OCI-LY3 (cell line): ENCODE results near the gene DRD2.

Experiments
- H2AFZ ChIP-seq: fragments of 200-600, 300-600 bp; shearing (Covaris generic); 2 replicates; pipeline ENCODE4 v1.6.0; 2014; ENCODE audit warnings: antibody characterized with exemption, low read depth, low read length
- H3K27ac ChIP-seq: fragments of 200-600, 300-600 bp; sonication (generic); 2 replicates; pipeline ENCODE4 v1.5.1; 2014; ENCODE audit warnings: mild to moderate bottlenecking, low read length, moderate library complexity, mixed read lengths
- H3K27me3 ChIP-seq: fragments of 200-600, 300-600 bp; sonication (generic); 2 replicates; pipeline ENCODE4 v1.6.1; 2014; ENCODE audit warnings: low read depth, low read length, mixed read lengths
- H3K36me3 ChIP-seq: fragments of 200-600, 300-600 bp; sonication (generic); replicated peaks from 2 replicates; pipeline ENCODE3; 2014; ENCODE audit warnings: low read depth, low read length, mixed read lengths
- H3K4me1 ChIP-seq: fragments of 300-600, 200-600 bp; sonication (generic); 2 replicates; pipeline ENCODE4 v1.6.1; 2014; ENCODE audit warnings: low read length, mixed read lengths
- H3K4me2 ChIP-seq: fragments of 200-600, 300-600 bp; sonication (generic); 2 replicates; pipeline ENCODE4 v1.6.1; 2014; ENCODE audit warnings: low read length, mixed read lengths
- H3K4me3 ChIP-seq: fragments of 300-600, 200-600 bp; sonication (generic); 2 replicates; pipeline ENCODE4 v1.5.1; 2014; ENCODE audit warnings: antibody characterized with exemption, mild to moderate bottlenecking, low read length, moderate library complexity
- H3K79me2 ChIP-seq: fragments of 300-600, 200-600 bp; shearing (Covaris generic); 2 replicates; pipeline ENCODE4 v1.6.1; 2014; ENCODE audit warnings: mild to moderate bottlenecking, low read length, mixed read lengths
- H3K9ac ChIP-seq: fragments of 300-600, 200-600 bp; shearing (Covaris generic); 2 replicates; pipeline ENCODE4 v1.6.0; 2014; ENCODE audit warnings: mild to moderate bottlenecking, low read length, moderate library complexity
- H3K9me3 ChIP-seq: fragments of 200-600, 300-600 bp; shearing (Covaris generic); 2 replicates; pipeline ENCODE4 v1.6.1; 2014; ENCODE audit warnings: low read length, mixed read lengths; ENCODE audit not compliant: insufficient read depth
- H4K20me1 ChIP-seq: fragments of 200-600, 300-600 bp; sonication (generic); 2 replicates; pipeline ENCODE4 v1.6.1; 2016; ENCODE audit warnings: low read length, mixed read lengths; ENCODE audit not compliant: insufficient read depth
- CTCF ChIP-seq: fragments of 200-600, 300-600 bp; sonication (generic); IDR thresholded peaks from 2 replicates; pipeline ENCODE4 v1.5.1; 2014; ENCODE audit warnings: antibody characterized with exemption, low read length, low read depth
- EZH2phosphoT487 ChIP-seq: fragments of 200-600 bp; shearing (Covaris generic); IDR thresholded peaks from 2 replicates; pipeline ENCODE4 v1.6.1; 2018; ENCODE audit warnings: antibody characterized with exemption, mixed run types, low read depth

Gene DRD2

DNA sequence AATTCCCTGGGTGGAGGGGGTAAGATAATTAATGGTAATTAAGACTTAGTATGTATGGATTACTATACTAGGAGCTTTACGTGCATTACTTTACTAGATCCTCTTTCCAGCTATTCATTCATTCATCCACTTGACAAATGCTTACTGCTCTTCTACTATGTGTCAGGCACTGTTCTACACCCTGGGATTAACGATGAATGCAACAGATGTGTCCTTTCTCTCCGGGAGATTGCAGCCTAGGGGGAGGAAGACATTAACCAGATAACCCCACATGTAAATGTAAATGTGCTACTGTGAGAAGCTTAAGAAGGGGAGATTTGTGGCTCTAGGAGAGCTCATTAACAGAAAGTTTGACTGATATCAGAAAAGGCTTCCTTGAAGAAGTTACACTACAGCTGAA lies 85.9 kb downstream of the DRD2 start:
- Histone ChIP-seq H3K36me3 (no peaks in the 10 kb centered on the region), H3K4me1 (no peaks in the 10 kb centered on the region), H3K27ac (no peak overlapping the region), H3K9me3 (no peaks in the 10 kb centered on the region), H3K4me3 (no peak overlapping the region), H3K9ac (no peak overlapping the region), H3K27me3 (peaks cover 30% of the 10 kb centered on the region), H3K4me2 (no peak overlapping the region), H2AFZ (no peak overlapping the region), H4K20me1 (no peaks in the 10 kb centered on the region), H3K79me2 (no peaks in the 10 kb centered on the region)
- no peak for TF ChIP-seq CTCF
- TF ChIP-seq EZH2phosphoT487: no peak

DNA sequence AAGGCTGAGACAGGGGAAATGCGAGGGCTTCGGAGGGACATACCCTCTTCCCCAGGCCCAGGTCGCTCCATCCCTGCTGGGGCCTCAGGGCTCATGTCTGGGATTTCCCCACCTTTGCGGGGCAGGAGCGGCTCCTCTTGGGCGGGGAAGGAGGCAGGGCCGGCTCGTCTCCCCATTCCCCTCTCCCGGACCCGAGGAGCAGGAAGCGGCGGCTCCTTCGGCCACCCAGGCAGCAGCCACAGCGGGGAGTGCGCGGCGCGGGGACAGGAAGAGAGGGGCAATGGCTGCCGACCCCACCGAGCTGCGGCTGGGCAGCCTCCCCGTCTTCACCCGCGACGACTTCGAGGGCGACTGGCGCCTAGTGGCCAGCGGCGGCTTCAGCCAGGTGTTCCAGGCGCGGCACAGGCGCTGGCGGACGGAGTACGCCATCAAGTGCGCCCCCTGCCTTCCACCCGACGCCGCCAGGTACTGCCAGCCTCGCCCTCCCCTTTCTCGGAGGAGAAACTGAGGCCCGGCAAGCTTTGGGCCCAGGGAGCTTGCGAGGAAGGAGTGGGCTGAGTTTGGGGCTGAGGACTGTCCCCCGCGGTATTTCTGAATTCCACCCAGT lies 87.5 kb downstream of the DRD2 start, which contains the start of gene ANKK1:
TSS of gene ANKK1 (plus strand) at position 175 of the 607 bp plus-strand sequence. CDS start at position 281, 106 bp downstream.
- Histone ChIP-seq H3K27ac (no peak within 1 kb of the TSS), H3K9me3 (no peaks in the 10 kb centered on the region), H3K79me2 (no peaks in the 10 kb centered on the region), H3K9ac (no peak within 1 kb of the TSS), H3K4me1 (no peaks in the 10 kb centered on the region), H2AFZ (no peak within 1 kb of the TSS), H3K36me3 (no peaks in the 10 kb centered on the region), H3K27me3 (peaks cover 22% of the 10 kb centered on the region), H4K20me1 (no peaks in the 10 kb centered on the region), H3K4me3 (no peak within 1 kb of the TSS), H3K4me2 (no peak within 1 kb of the TSS)
- no peak for TF ChIP-seq CTCF
- TF ChIP-seq EZH2phosphoT487: no peak

DNA sequence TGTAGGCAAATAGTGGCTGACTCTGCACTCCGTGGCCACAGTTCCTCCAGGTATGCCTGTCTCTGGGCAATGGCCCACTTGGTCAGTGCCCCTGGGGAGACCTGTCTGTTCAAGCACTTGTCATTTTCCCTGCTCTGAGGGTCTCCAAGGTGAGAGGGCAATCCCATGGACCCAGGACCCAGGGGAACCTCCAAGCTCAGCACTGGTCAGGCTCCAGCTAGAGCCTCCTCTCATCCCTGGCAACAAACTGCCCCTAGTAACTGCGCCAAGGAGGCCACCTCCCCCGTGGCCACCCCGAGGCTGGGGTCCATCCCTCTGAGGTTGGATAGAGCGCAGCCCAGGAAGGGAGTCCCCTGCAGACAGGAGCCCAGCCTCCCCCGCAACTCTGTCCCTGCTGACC lies 88.3 kb downstream of the DRD2 start:
- Histone ChIP-seq H3K4me2 (no peak overlapping the region), H2AFZ (no peak overlapping the region), H3K36me3 (no peaks in the 10 kb centered on the region), H3K4me1 (no peaks in the 10 kb centered on the region), H4K20me1 (no peaks in the 10 kb centered on the region), H3K79me2 (no peaks in the 10 kb centered on the region), H3K9me3 (no peaks in the 10 kb centered on the region), H3K4me3 (no peak overlapping the region), H3K9ac (no peak overlapping the region), H3K27ac (no peak overlapping the region), H3K27me3 (peaks cover 20% of the 10 kb centered on the region)
- no peak for TF ChIP-seq EZH2phosphoT487

- Histone ChIP-seq H3K27me3 (peaks cover 9% of the 10 kb centered on the region), H3K79me2 (no peaks in the 10 kb centered on the region), H3K4me2 (no peak overlapping the region), H3K27ac (no peak overlapping the region), H3K36me3 (no peaks in the 10 kb centered on the region), H2AFZ (no peak overlapping the region), H3K4me1 (no peaks in the 10 kb centered on the region), H3K9ac (no peak overlapping the region), H3K4me3 (no peak overlapping the region), H4K20me1 (no peaks in the 10 kb centered on the region), H3K9me3 (no peaks in the 10 kb centered on the region)
- TF ChIP-seq EZH2phosphoT487 (no peak), CTCF (no peak)
Measured at GRCh38 chr11:113385749-113386148, 89.4 kb downstream of the DRD2 start.
